GM12891 (cell line): Measurements from ENCODE around the gene PRDM2.

Experiments
- POLR2A ChIP-seq: IDR thresholded peaks from 2 replicates; pipeline ENCODE4 v1.6.1; 2011; ENCODE audit warnings: low read depth, low read length, control low read depth
- POU2F2 ChIP-seq: IDR thresholded peaks from 2 replicates; pipeline ENCODE4 v1.6.1; 2011; ENCODE audit warnings: low read depth, mild to moderate bottlenecking, control low read depth, low read length, moderate library complexity
- SPI1 ChIP-seq: IDR thresholded peaks from 2 replicates; pipeline ENCODE4 v1.6.1; 2011; ENCODE audit warnings: low read depth, low read length, control low read depth

GRCh38 chr1:13813398-13814012 is 113.5 kb downstream of the PRDM2 start:
- TF ChIP-seq POLR2A (no peak), SPI1 (no peak), POU2F2 (no peak)
